GM12878 (cell line): ENCODE measurements around the gene P4HA2. TPM values are rescaled to one million over a fixed set of nuclear protein-coding genes. Genes with fewer than 3 reads are reported as not detected.

ENCODE experiments used
- CREB1 ChIP-seq: IDR thresholded peaks from 2 replicates; pipeline ENCODE4 v1.6.1; 2012; ENCODE audit warnings: low read depth, mild to moderate bottlenecking, inconsistent platforms
- HDAC6 ChIP-seq: fragments of 200-600 bp; sonication (generic); IDR thresholded peaks from one replicate; pipeline ENCODE4 v1.8.0; 2017; ENCODE audit warnings: antibody characterized with exemption; ENCODE audit not compliant: unreplicated experiment
- HDGF ChIP-seq: fragments of 450-650 bp; IDR thresholded peaks from 2 replicates; pipeline ENCODE4 v1.6.1; 2016; ENCODE audit warnings: antibody characterized with exemption
- IRF5 ChIP-seq: fragments of 450-650 bp; IDR thresholded peaks from 2 replicates; pipeline ENCODE4 v1.6.1; 2017; ENCODE audit warnings: borderline replicate concordance
- PAX5 ChIP-seq: IDR thresholded peaks from 2 replicates; pipeline ENCODE4 v1.6.1; 2011; ENCODE audit warnings: low read depth, low read length, borderline replicate concordance
- PBX3 ChIP-seq: IDR thresholded peaks from 2 replicates; pipeline ENCODE4 v1.6.1; 2011; ENCODE audit warnings: mild to moderate bottlenecking, low read depth, low read length, moderate library complexity; ENCODE audit not compliant: insufficient replicate concordance
- PRDM15 ChIP-seq: fragments of 450-650 bp; formaldehyde crosslinking; IDR thresholded peaks from 2 replicates; pipeline ENCODE4 v1.4.0; 2020; ENCODE audit warnings: mild to moderate bottlenecking, moderate library complexity
- RELA ChIP-seq: fragments of 450-650 bp; IDR thresholded peaks from 2 replicates; pipeline ENCODE4 v1.8.0; 2014; ENCODE audit warnings: borderline replicate concordance; ENCODE audit not compliant: partially characterized antibody
- SKIL ChIP-seq: fragments of 450-650 bp; IDR thresholded peaks from 2 replicates; pipeline ENCODE4 v1.6.1; 2017; ENCODE audit warnings: mild to moderate bottlenecking, low read depth, inconsistent platforms; ENCODE audit not compliant: poor library complexity, severe bottlenecking
- polyA plus RNA-seq, 11 experiments: library from polyadenylated mRNA; depleted of rRNA in 4 of 11; unstranded in 6 of 11; stranded (reverse) in 5 of 11; fragments of >200 nt; fragmentation: Nextera tagmentation in 4 of 11; fragmentation: Illumina TruSeq in 1 of 11; extraction: Ambion mirVana in 4 of 11; extraction: Trizol in 1 of 11; gene quantifications; 1 replicate in 1 of 11; 2 replicates in 10 of 11; pipeline versions ENCODE4 v1.2.1 to v1.2.3, GENCODE V29; 2011 to 2016; ENCODE audit warnings: inconsistent platforms in 2 of 11, missing spikeins in 2 of 11, low read depth in 1 of 11
- total RNA-seq, 4 experiments: library from RNA; depleted of rRNA in 3 of 4; stranded (reverse); fragments of >200 nt in 3 of 4; fragmentation: Illumina TruSeq in 1 of 4; extraction: Trizol in 1 of 4; gene quantifications; 2 replicates each; pipeline versions ENCODE4 v1.2.1 to v1.2.3, GENCODE V29; 2013 to 2021
- TF ChIP-seq, protein P1 (sequence below): fragments of 450-650 bp; formaldehyde crosslinking; IDR thresholded peaks from 2 replicates; pipeline ENCODE4 v1.5.0; 2022; ENCODE audit warnings: mild to moderate bottlenecking, missing genetic modification characterization

Gene P4HA2
- total and polyA plus RNA-seq, 10 of the 15 experiments (the other 5 are each of a cell fraction or from before 2014, with no cell fraction given), result 4.7 to 10.9 (median 7.5) TPM

GRCh38 chr5:132213666-132214065 lies 14.0 kb downstream of the P4HA2 start (continued):
- TF ChIP-seq HDAC6, result no peak
- TF ChIP-seq PBX3, result no peak
- no peak for TF ChIP-seq PRDM15 (CRISPR knock-in tag)
- no peak for TF ChIP-seq RELA
- TF ChIP-seq CREB1, result no peak
- TF ChIP-seq SKIL, result no peak
- TF ChIP-seq HDGF, result no peak
- TF ChIP-seq, protein P1, sequence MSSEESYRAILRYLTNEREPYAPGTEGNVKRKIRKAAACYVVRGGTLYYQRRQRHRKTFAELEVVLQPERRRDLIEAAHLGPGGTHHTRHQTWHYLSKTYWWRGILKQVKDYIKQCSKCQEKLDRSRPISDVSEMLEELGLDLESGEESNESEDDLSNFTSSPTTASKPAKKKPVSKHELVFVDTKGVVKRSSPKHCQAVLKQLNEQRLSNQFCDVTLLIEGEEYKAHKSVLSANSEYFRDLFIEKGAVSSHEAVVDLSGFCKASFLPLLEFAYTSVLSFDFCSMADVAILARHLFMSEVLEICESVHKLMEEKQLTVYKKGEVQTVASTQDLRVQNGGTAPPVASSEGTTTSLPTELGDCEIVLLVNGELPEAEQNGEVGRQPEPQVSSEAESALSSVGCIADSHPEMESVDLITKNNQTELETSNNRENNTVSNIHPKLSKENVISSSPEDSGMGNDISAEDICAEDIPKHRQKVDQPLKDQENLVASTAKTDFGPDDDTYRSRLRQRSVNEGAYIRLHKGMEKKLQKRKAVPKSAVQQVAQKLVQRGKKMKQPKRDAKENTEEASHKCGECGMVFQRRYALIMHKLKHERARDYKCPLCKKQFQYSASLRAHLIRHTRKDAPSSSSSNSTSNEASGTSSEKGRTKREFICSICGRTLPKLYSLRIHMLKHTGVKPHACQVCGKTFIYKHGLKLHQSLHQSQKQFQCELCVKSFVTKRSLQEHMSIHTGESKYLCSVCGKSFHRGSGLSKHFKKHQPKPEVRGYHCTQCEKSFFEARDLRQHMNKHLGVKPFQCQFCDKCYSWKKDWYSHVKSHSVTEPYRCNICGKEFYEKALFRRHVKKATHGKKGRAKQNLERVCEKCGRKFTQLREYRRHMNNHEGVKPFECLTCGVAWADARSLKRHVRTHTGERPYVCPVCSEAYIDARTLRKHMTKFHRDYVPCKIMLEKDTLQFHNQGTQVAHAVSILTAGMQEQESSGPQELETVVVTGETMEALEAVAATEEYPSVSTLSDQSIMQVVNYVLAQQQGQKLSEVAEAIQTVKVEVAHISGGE (CRISPR knock-in tag), result no peak
- no peak for TF ChIP-seq PAX5
- TF ChIP-seq IRF5, result no peak
